Trophoblast cell (in vitro differentiated cells and primary cell): ENCODE results near the gene FAM107A.
"Not testable (repeated sequence)": the region's sequence is repeated elsewhere in the genome, so short reads cannot be mapped to it uniquely, and the experiment has no call there.

Source experiments
- DNase-seq, 2 donors: peaks; one replicate each; pipeline ENCODE4 v3.0.0-alpha.2; 2016
- H2AFZ ChIP-seq: 2 replicates; pipeline ENCODE4 v1.6.1; 2013; ENCODE audit warnings: low read length, moderate library complexity, mild to moderate bottlenecking; ENCODE audit not compliant: insufficient read depth, poor library complexity
- H2AK5ac ChIP-seq: 2 replicates; pipeline ENCODE4 v1.6.1; 2013; ENCODE audit warnings: mild to moderate bottlenecking, low read length
- H2BK120ac ChIP-seq: 2 replicates; pipeline ENCODE4 v1.6.1; 2013; ENCODE audit warnings: low read length, mild to moderate bottlenecking, moderate library complexity; ENCODE audit not compliant: insufficient read depth, poor library complexity
- H2BK12ac ChIP-seq: 2 replicates; pipeline ENCODE4 v1.6.1; 2013; ENCODE audit warnings: mild to moderate bottlenecking, low read length, moderate library complexity
- H2BK5ac ChIP-seq: 2 replicates; pipeline ENCODE4 v1.6.1; 2013; ENCODE audit warnings: low read length, low read depth, moderate library complexity, mild to moderate bottlenecking; ENCODE audit not compliant: poor library complexity
- H3K14ac ChIP-seq: 2 replicates; pipeline ENCODE4 v1.6.1; 2013; ENCODE audit warnings: mild to moderate bottlenecking, low read length
- H3K18ac ChIP-seq: 2 replicates; pipeline ENCODE4 v1.6.1; 2013; ENCODE audit warnings: mild to moderate bottlenecking, low read length
- H3K23ac ChIP-seq: 2 replicates; pipeline ENCODE4 v1.6.1; 2013; ENCODE audit warnings: low read length
- H3K27ac ChIP-seq: 2 replicates; pipeline ENCODE4 v1.5.1; 2013; ENCODE audit warnings: low read depth, mild to moderate bottlenecking, inconsistent platforms, low read length, moderate library complexity
- H3K27me3 ChIP-seq: 2 replicates; pipeline ENCODE4 v1.6.1; 2013; ENCODE audit warnings: inconsistent platforms, mild to moderate bottlenecking, low read length, moderate library complexity; ENCODE audit not compliant: insufficient read depth
- H3K36me3 ChIP-seq, 2 experiments: 1 replicate in 1 of 2; 2 replicates in 1 of 2; pipeline ENCODE4 v1.6.1; 2013; ENCODE audit warnings: low read length in 2 of 2, mild to moderate bottlenecking in 2 of 2, moderate library complexity in 1 of 2; ENCODE audit not compliant: insufficient read depth in 2 of 2, control insufficient read depth in 1 of 2
- H3K4ac ChIP-seq: 2 replicates; pipeline ENCODE4 v1.6.1; 2013; ENCODE audit warnings: low read depth, mild to moderate bottlenecking, low read length, moderate library complexity
- H3K4me1 ChIP-seq, 2 experiments: 1 replicate in 1 of 2; 2 replicates in 1 of 2; pipeline ENCODE4 v1.6.1; 2013; ENCODE audit warnings: low read length in 2 of 2, mild to moderate bottlenecking in 2 of 2, moderate library complexity in 1 of 2; ENCODE audit not compliant: insufficient read depth in 2 of 2, control insufficient read depth in 1 of 2
- H3K4me2 ChIP-seq: 2 replicates; pipeline ENCODE4 v1.6.1; 2013; ENCODE audit warnings: inconsistent platforms, mild to moderate bottlenecking, low read length, moderate library complexity
- H3K4me3 ChIP-seq: 2 replicates; pipeline ENCODE4 v1.5.1; 2013; ENCODE audit warnings: mild to moderate bottlenecking, low read depth, low read length, inconsistent platforms
- H3K79me1 ChIP-seq: one replicate; pipeline ENCODE4 v1.6.1; 2013; ENCODE audit warnings: low read length
- H3K79me2 ChIP-seq: 2 replicates; pipeline ENCODE4 v1.6.1; 2013; ENCODE audit warnings: low read length, mild to moderate bottlenecking; ENCODE audit not compliant: control insufficient read depth, insufficient read depth, poor library complexity
- H3K9ac ChIP-seq: 2 replicates; pipeline ENCODE4 v1.6.1; 2013; ENCODE audit warnings: mild to moderate bottlenecking, low read length
- H3K9me3 ChIP-seq: 2 replicates; pipeline ENCODE4 v1.6.1; 2013; ENCODE audit warnings: low read depth, mild to moderate bottlenecking, control low read depth, inconsistent platforms, low read length; ENCODE audit not compliant: insufficient read depth
- H4K12ac ChIP-seq: 2 replicates; pipeline ENCODE4 v1.6.1; 2013; ENCODE audit warnings: low read depth, mild to moderate bottlenecking, low read length, moderate library complexity
- H4K8ac ChIP-seq: 2 replicates; pipeline ENCODE4 v1.6.1; 2013; ENCODE audit warnings: low read depth, mild to moderate bottlenecking, low read length, moderate library complexity
- H4K91ac ChIP-seq: one replicate; pipeline ENCODE4 v1.6.1; 2013; ENCODE audit warnings: low read depth, mild to moderate bottlenecking, low read length, moderate library complexity
- WGBS: extraction: QIAGEN DNeasy Blood & Tissue Kit; methylation state at CpG from one replicate; pipeline ENCODE4 v1.1.7; 2013; ENCODE audit warnings: missing lambda C conversion rate; ENCODE audit not compliant: insufficient read length, insufficient coverage; ENCODE audit errors: extremely low coverage; 5-methylcytosine and 5-hydroxymethylcytosine counted together

The FAM107A gene

GRCh38 chr3:58527440-58527839 lies 49.8 kb downstream of the FAM107A start:
- not testable (repeated sequence) for H3K9ac ChIP-seq, H3K23ac ChIP-seq, H2BK120ac ChIP-seq, H3K79me1 ChIP-seq, H3K27me3 ChIP-seq, H3K4me1 ChIP-seq, H3K9me3 ChIP-seq, H2BK12ac ChIP-seq, H3K79me2 ChIP-seq, DNase-seq, H3K27ac ChIP-seq, H4K8ac ChIP-seq, H3K18ac ChIP-seq, H3K14ac ChIP-seq, H4K91ac ChIP-seq, H3K4me2 ChIP-seq, H2AFZ ChIP-seq, H2BK5ac ChIP-seq, H3K4me3 ChIP-seq, H4K12ac ChIP-seq, H2AK5ac ChIP-seq, H3K4ac ChIP-seq, H3K36me3 ChIP-seq
- no CpG with 5 or more reads among the region's 3 CpGs for WGBS

- Histone ChIP-seq H3K23ac (no peak overlapping the region), H3K14ac (no peak overlapping the region), H3K9ac (no peak overlapping the region), H4K8ac (no peak overlapping the region), H3K27me3 (no peaks in the 10 kb centered on the region), H3K4me3 (no peak overlapping the region), H2BK5ac (no peak overlapping the region), H3K4ac (no peak overlapping the region), H3K9me3 (no peaks in the 10 kb centered on the region), H3K79me1 (no peaks in the 10 kb centered on the region), H4K12ac (no peak overlapping the region), H3K36me3 (no peaks in the 10 kb centered on the region), H3K4me2 (no peak overlapping the region), H2BK12ac (no peak overlapping the region), H2BK120ac (no peak overlapping the region), H2AK5ac (no peak overlapping the region), H4K91ac (no peak overlapping the region), H3K4me1 (peaks cover 0 to 3% of the 10 kb centered on the region in 2 experiments), H2AFZ (no peak overlapping the region), H3K27ac (no peak overlapping the region), H3K18ac (no peak overlapping the region), H3K79me2 (no peaks in the 10 kb centered on the region)
- no CpG with 5 or more reads among the region's 7 CpGs for WGBS
- peak; percentile 62 to 82 for DNase-seq
Measured at GRCh38 chr3:58526515-58526957, 50.7 kb downstream of the FAM107A start.

- Histone ChIP-seq H2AK5ac (no peak overlapping the region), H3K79me2 (no peaks in the 10 kb centered on the region)
- no CpG with 5 or more reads among the region's 11 CpGs for WGBS
Measured at GRCh38 chr3:58524326-58524888, 52.8 kb downstream of the FAM107A start.

GRCh38 chr3:58522759-58523425 lies 54.3 kb downstream of the FAM107A start:
- no peak overlapping the region for H3K23ac ChIP-seq

More at GRCh38 chr3:58524326-58524888, 52.8 kb downstream of the FAM107A start:
- H3K23ac ChIP-seq: no peak overlapping the region
- H2BK5ac ChIP-seq: no peak overlapping the region
- H3K9ac ChIP-seq: no peak overlapping the region
- no peak overlapping the region for H4K91ac ChIP-seq
- no peaks in the 10 kb centered on the region for H3K36me3 ChIP-seq
- H3K4ac ChIP-seq: no peak overlapping the region
- peaks cover 0 to 3% of the 10 kb centered on the region in 2 experiments for H3K4me1 ChIP-seq
- no peaks in the 10 kb centered on the region for H3K79me1 ChIP-seq
- no peak overlapping the region for H3K27ac ChIP-seq
- no peaks in the 10 kb centered on the region for H3K27me3 ChIP-seq
- H3K9me3 ChIP-seq: no peaks in the 10 kb centered on the region
- no peak overlapping the region for H2AFZ ChIP-seq
- no peak overlapping the region for H2BK12ac ChIP-seq
- DNase-seq: no peak
- H2BK120ac ChIP-seq: no peak overlapping the region
- no peak overlapping the region for H3K14ac ChIP-seq
- H3K18ac ChIP-seq: no peak overlapping the region
- no peak overlapping the region for H4K8ac ChIP-seq
- H4K12ac ChIP-seq: no peak overlapping the region
- no peak overlapping the region for H3K4me3 ChIP-seq
- H3K4me2 ChIP-seq: no peak overlapping the region

More at GRCh38 chr3:58522759-58523425, 54.3 kb downstream of the FAM107A start:
- Histone ChIP-seq H4K12ac (no peak overlapping the region), H3K14ac (no peak overlapping the region), H2AFZ (no peak overlapping the region), H3K9me3 (no peaks in the 10 kb centered on the region), H3K79me1 (no peaks in the 10 kb centered on the region), H3K27me3 (no peaks in the 10 kb centered on the region), H3K4me2 (no peak overlapping the region), H3K4me3 (no peak overlapping the region), H3K27ac (no peak overlapping the region), H3K4ac (no peak overlapping the region), H2BK5ac (no peak overlapping the region), H2AK5ac (no peak overlapping the region), H3K4me1 (peaks cover 0 to 3% of the 10 kb centered on the region in 2 experiments), H2BK120ac (no peak overlapping the region), H3K79me2 (no peaks in the 10 kb centered on the region), H4K91ac (no peak overlapping the region), H3K36me3 (no peaks in the 10 kb centered on the region), H4K8ac (no peak overlapping the region), H3K18ac (no peak overlapping the region), H2BK12ac (no peak overlapping the region), H3K9ac (no peak overlapping the region)
- DNase-seq: no peak
- WGBS: no CpG with 5 or more reads among the region's 5 CpGs
